C1 segment of cervical spinal cord (tissue), 14 donors: ENCODE data around the gene CXorf49B.

ENCODE experiments used
- DNase-seq, 14 donors: peaks; one replicate each; lab custom pipeline; 2025; lab: John Stamatoyannopoulos, UW

CXorf49B gene

DNA sequence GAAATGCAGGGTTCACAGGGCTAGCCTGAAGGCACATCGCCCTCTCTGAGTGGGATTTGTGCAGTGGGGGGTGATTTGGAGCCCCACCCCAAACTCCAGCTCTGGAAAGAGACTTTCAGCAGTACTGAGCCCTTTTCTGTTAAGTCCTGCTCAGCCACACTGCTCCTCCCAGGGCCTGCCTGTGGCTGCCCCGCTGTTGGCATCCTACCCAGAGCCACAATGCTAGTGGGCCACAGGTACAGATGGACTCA is 52.7 kb downstream of the CXorf49B start:
- DNase-seq = no peak
